ENCODE data around the gene DOCK3. TPM values are rescaled to one million over a fixed set of nuclear protein-coding genes. Genes with fewer than 3 reads are reported as not detected.
"Not testable (repeated sequence)": the region's sequence is repeated elsewhere in the genome, so short reads cannot be mapped to it uniquely, and the experiment has no call there.

Gene DOCK3
- total RNA-seq, 1 experiment from 2014 or later = 8.3 TPM

GRCh38 chr3:50665081-50665840, 9.5 kb upstream of the DOCK3 start:
- WGBS (ENCODE audit: extremely low coverage, insufficient read length, low lambda C conversion rate) = no CpG with 5 or more reads among the region's 5 CpGs
- no peaks in the 10 kb centered on the region for H3K36me3 Mint-ChIP-seq (ENCODE audit: insufficient read depth in 1 of 3, low read depth in 3 of 3)
- H3K4me2 ChIP-seq (ENCODE audit: insufficient read depth, insufficient read length, low read length) = no peak overlapping the region

DNA sequence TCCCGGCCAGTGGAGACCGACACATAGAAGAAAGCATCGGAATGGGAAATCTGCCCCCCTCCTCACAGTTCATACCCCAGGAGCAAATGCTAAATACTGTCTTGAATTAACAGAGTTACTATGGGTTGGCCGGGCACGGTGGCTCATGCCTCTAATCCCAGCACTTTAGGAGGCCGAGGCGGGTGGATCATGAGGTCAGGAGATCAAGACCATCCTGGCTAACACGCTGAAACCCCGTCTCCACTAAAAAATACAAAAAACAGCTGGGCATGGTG, 8.9 kb upstream of the DOCK3 start:
- not testable (repeated sequence) for H2BK15ac ChIP-seq (ENCODE audit: low read depth, low read length); H2BK5ac ChIP-seq (ENCODE audit: insufficient read length, low read length); H3K79me1 ChIP-seq (ENCODE audit: insufficient read depth, low read depth, low read length, poor library complexity, severe bottlenecking); H3K14ac ChIP-seq (ENCODE audit: insufficient read depth, low read length); H4K8ac ChIP-seq (replicated peaks; ENCODE audit: insufficient read length, low read depth, low read length); H3K18ac ChIP-seq (ENCODE audit: insufficient read length, low read depth, low read length); H3K27me3 Mint-ChIP-seq (ENCODE audit: low read depth); H3K56ac ChIP-seq (ENCODE audit: insufficient read length, low read depth, low read length); H3K4ac ChIP-seq (ENCODE audit: low read depth, low read length); H2AK5ac ChIP-seq (ENCODE audit: insufficient read length, low read length); H3K23me2 ChIP-seq (ENCODE audit: insufficient read length, low read depth, low read length, poor library complexity, severe bottlenecking); H2AFZ ChIP-seq (ENCODE audit: low read length); H3K4me1 ChIP-seq (ENCODE audit: insufficient read depth, low read length); H4K91ac ChIP-seq (ENCODE audit: insufficient read length, low read depth, low read length); H2BK20ac ChIP-seq (ENCODE audit: low read depth, low read length, poor library complexity, severe bottlenecking); H3K79me2 ChIP-seq (ENCODE audit: insufficient read depth, low read length); H3T11ph ChIP-seq (ENCODE audit: low read length); DNase-seq; H4K20me1 ChIP-seq (ENCODE audit: control insufficient read depth, insufficient read depth, insufficient read length); H3K23ac ChIP-seq (ENCODE audit: insufficient read length, low read depth, low read length); H3K4me2 ChIP-seq (ENCODE audit: insufficient read depth, insufficient read length, low read length); H3K9me3 Mint-ChIP-seq; H2BK120ac ChIP-seq (ENCODE audit: low read depth, low read length, poor library complexity, severe bottlenecking); H3K27me3 ChIP-seq (ENCODE audit: insufficient read depth, low read length); H3K27ac ChIP-seq (ENCODE audit: insufficient read length, low read depth, low read length); H3K9me3 ChIP-seq (ENCODE audit: control insufficient read depth, low read depth, low read length); H3K27ac Mint-ChIP-seq; H3K36me3 Mint-ChIP-seq (ENCODE audit: insufficient read depth in 1 of 3, low read depth in 3 of 3); H3K9ac ChIP-seq (ENCODE audit: extremely low read depth, insufficient read length, low read length); H3K4me3 Mint-ChIP-seq; H4K5ac ChIP-seq (ENCODE audit: insufficient read length, low read depth, low read length); H2BK12ac ChIP-seq (ENCODE audit: insufficient read length, low read depth, low read length)
- peaks cover 14 to 17% of the 10 kb centered on the region in 2 experiments for H3K4me1 Mint-ChIP-seq
- no CpG with 5 or more reads among the region's 9 CpGs for WGBS (ENCODE audit: extremely low coverage, insufficient read length, low lambda C conversion rate)

More at GRCh38 chr3:50665081-50665840, 9.5 kb upstream of the DOCK3 start:
- Histone ChIP-seq H3K4ac (ENCODE audit: low read depth, low read length) (no peak overlapping the region), H2BK5ac (ENCODE audit: insufficient read length, low read length) (no peak overlapping the region), H4K5ac (ENCODE audit: insufficient read length, low read depth, low read length) (no peak overlapping the region), H4K91ac (ENCODE audit: insufficient read length, low read depth, low read length) (no peak overlapping the region), H3K23ac (ENCODE audit: insufficient read length, low read depth, low read length) (no peak overlapping the region), H3K79me1 (ENCODE audit: insufficient read depth, low read depth, low read length, poor library complexity, severe bottlenecking) (no peaks in the 10 kb centered on the region), H2BK120ac (ENCODE audit: low read depth, low read length, poor library complexity, severe bottlenecking) (no peak overlapping the region), H3K27ac (ENCODE audit: insufficient read length, low read depth, low read length) (no peak overlapping the region), H4K8ac (replicated peaks; ENCODE audit: insufficient read length, low read depth, low read length) (no peak overlapping the region), H3K18ac (ENCODE audit: insufficient read length, low read depth, low read length) (no peak overlapping the region), H3T11ph (ENCODE audit: low read length) (no peak overlapping the region), H2AFZ (ENCODE audit: low read length) (no peak overlapping the region), H3K79me2 (ENCODE audit: insufficient read depth, low read length) (no peaks in the 10 kb centered on the region), H3K23me2 (ENCODE audit: insufficient read length, low read depth, low read length, poor library complexity, severe bottlenecking) (no peaks in the 10 kb centered on the region), H2AK5ac (ENCODE audit: insufficient read length, low read length) (no peak overlapping the region), H3K9me3 (ENCODE audit: control insufficient read depth, low read depth, low read length) (no peaks in the 10 kb centered on the region), H2BK20ac (ENCODE audit: low read depth, low read length, poor library complexity, severe bottlenecking) (no peak overlapping the region), H3K56ac (ENCODE audit: insufficient read length, low read depth, low read length) (no peak overlapping the region), H2BK12ac (ENCODE audit: insufficient read length, low read depth, low read length) (no peak overlapping the region), H3K4me1 (ENCODE audit: insufficient read depth, low read length) (no peaks in the 10 kb centered on the region; the same call in 1 of the 2 replicates), H3K14ac (ENCODE audit: insufficient read depth, low read length) (no peak overlapping the region), H2BK15ac (ENCODE audit: low read depth, low read length) (no peak overlapping the region), H3K9ac (ENCODE audit: extremely low read depth, insufficient read length, low read length) (no peak overlapping the region), H3K27me3 (ENCODE audit: insufficient read depth, low read length) (no peaks in the 10 kb centered on the region), H4K20me1 (ENCODE audit: control insufficient read depth, insufficient read depth, insufficient read length) (no peaks in the 10 kb centered on the region)
- H3K4me1 Mint-ChIP-seq = peaks cover 14 to 17% of the 10 kb centered on the region in 2 experiments
- H3K4me3 Mint-ChIP-seq = no peak overlapping the region
- peaks cover 6% of the 10 kb centered on the region for H3K27me3 Mint-ChIP-seq (ENCODE audit: low read depth)
- DNase-seq = no peak
- no peak overlapping the region; a peak in 1 of 7 replicates for H3K27ac Mint-ChIP-seq
- TF ChIP-seq, protein P1, sequence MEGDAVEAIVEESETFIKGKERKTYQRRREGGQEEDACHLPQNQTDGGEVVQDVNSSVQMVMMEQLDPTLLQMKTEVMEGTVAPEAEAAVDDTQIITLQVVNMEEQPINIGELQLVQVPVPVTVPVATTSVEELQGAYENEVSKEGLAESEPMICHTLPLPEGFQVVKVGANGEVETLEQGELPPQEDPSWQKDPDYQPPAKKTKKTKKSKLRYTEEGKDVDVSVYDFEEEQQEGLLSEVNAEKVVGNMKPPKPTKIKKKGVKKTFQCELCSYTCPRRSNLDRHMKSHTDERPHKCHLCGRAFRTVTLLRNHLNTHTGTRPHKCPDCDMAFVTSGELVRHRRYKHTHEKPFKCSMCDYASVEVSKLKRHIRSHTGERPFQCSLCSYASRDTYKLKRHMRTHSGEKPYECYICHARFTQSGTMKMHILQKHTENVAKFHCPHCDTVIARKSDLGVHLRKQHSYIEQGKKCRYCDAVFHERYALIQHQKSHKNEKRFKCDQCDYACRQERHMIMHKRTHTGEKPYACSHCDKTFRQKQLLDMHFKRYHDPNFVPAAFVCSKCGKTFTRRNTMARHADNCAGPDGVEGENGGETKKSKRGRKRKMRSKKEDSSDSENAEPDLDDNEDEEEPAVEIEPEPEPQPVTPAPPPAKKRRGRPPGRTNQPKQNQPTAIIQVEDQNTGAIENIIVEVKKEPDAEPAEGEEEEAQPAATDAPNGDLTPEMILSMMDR (conservative IDR thresholded peaks at IDR 0.05) = no peak
- H3K9me3 Mint-ChIP-seq = no peaks in the 10 kb centered on the region; a peak in 1 of 5 replicates

Measured in H9 (cell line).